Measurements from ENCODE around the gene SYNJ1.

GRCh38 chr21:32705139-32705538 is 22.7 kb downstream of the SYNJ1 start:
- no peak for TF ChIP-seq EZH2 (IDR thresholded peaks at IDR 0.05)
- no peak for TF ChIP-seq POLR2AphosphoS5 (IDR thresholded peaks at IDR 0.05; ENCODE audit: borderline replicate concordance, low read depth, low read length)
- no peak for TF ChIP-seq FOXP2 (optimal IDR thresholded peaks at IDR 0.05; ENCODE audit: control extremely low read depth, extremely low read length, insufficient read depth)

Measured in SK-N-MC (cell line).